ENCODE measurements around the gene TAPBP.
A peak's percentile ranks its signal among the peaks of the same experiment; 100 is the strongest.
"Not testable (repeated sequence)": the region's sequence is repeated elsewhere in the genome, so short reads cannot be mapped to it uniquely, and the experiment has no call there.

Gene TAPBP

DNA sequence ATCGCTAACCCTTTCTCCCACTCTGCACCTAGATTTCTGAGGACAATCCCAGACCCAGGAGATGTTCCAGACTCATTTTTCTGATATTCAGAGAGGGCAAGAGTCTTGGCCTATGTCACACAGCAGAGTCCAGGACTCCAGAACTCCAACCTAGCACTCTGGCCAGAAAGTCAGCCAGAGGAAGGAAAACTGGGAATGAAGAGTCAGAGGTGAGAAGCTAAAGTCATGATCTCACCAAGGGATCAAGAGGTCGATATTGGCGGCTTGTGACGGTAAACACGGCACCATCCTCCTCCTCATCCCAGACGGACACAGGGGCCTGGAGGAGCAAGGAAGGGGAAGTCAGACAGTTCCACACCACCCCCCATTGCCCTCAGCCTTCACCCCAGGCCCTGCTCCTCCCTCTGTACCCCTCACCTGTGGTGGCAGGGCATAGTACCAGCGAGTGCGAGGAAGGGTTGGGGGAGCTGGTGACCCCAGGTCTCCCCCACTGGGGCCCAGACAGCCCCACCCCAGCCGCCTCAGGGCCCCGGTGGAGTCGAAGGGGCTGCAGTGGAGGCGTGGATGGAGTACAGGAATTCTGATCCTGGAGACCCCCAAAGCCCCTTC is 17.0 kb downstream of the TAPBP start:
- no peak for DNase-seq

DNA sequence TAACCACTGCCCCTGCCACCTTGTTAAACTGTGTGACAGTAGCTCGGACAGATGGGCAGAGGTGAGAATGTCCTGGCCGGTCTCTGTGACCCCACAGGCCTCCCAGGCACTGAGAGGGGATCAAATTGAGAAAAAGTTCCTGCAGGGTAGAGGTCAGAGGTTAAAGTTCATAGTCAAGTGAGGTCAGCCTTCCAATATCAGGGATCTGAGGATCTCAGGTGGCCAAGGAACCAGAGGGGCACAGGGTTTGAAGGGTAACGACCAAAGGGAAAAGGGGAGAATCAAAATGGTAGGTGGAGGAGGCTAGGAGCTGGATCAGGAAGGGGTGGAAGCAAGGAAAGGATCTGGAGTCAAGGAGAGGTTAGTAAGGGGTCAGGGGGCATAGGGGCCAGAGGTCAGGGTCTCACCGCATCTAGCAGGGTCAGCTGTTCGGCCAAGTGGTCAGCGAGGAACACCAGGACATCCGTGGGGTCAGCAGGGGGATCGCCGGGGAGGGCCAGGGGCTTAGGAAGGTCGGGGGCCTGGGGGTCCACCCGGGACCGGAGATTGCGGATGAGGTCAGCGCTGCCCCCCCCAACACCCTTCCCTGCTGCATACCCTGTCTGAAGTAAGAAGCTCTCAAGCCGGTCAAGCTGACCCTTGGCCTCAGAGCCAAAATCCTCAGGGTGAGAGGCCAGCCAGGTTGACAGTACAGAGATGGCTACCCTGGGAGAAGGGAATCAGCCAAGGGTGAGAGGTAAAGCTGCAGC is 18.1 kb downstream of the TAPBP start:
- DNase-seq = no peak

DNA sequence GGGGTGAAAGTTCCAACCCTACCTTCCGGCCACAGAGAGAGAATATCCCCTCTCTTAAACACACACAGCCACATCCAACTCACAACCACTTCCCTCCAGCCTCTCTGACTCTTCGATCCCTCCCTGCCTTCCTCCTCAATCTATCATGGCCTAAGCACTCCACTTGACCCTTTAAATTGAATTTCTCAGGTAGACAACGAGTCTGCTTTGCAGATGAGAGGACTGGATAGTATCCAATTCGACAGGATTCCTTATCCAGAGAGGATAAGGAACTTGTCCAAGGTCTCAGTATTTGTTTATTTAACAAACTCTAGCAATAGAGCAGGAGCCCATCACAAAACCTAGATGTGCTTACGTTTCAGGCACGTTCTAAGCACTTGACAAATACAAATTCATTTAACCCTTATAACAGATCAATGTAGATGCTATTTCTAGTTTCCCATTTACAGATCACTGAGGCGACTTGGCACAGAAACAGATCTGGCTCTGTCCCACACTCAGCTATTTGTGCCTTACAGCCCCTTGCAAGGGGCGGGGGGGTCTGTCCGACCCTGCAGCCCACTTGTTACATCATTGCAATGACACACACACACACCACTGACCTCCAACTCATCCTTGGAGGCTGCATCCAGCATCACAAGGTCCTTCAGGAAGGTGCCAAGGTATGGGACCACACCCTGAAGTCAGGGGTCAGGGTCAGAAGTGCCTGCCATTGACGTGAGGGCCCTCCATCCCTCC is 19.6 kb downstream of the TAPBP start:
- no peak for DNase-seq

DNA sequence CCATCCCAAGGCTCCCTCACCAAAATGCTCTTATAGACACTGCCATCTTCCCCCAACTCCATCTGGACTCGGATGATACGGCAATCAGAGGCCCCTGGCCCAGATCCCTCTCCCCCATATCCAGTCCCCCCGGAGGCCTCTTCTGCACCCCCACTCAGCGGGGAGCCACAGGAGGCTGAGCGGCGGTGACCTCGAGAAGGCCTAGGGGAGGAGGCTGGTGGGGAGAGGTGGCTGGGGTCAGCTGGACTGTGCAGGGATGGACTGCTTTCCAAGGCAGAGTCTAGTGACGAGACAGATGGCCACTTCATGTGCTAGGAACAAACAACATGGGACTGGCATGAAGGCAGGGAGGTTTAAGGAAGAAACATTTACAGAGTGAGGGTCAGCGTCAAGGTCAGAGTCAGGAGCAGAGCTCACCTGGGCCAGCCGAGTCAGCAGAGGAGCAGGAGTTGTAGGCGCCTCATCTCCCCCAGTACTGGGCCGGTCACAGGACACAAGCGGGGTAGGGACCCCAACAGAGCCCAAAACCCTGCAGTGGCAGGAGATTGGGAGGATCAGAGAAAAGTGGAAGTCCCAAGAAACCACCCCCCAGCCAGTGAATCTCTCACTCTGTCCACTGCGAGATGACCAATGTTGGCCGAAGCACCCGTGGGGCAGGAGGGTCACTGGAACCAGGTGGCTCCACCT is 20.7 kb downstream of the TAPBP start:
- no peak for DNase-seq

DNA sequence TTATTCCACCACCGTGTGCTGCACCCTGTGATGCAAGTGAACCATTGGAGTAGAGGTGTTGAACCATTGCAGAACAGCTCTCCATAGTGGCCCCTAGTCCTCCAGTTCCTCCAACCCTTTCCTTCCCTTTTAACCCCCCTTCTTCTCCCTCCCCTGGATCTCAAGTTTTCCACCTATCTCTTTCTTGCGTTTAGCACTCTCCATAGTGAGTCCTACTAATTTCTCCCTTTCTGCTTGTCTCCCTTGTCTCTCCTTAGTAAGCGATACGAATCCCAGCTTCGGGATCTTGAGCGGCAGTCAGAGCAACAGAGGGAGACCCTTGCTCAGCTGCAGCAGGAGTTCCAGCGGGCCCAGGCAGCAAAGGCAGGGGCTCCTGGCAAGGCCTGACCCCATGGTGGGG is 23.4 kb downstream of the TAPBP start:
- no peak for DNase-seq

DNA sequence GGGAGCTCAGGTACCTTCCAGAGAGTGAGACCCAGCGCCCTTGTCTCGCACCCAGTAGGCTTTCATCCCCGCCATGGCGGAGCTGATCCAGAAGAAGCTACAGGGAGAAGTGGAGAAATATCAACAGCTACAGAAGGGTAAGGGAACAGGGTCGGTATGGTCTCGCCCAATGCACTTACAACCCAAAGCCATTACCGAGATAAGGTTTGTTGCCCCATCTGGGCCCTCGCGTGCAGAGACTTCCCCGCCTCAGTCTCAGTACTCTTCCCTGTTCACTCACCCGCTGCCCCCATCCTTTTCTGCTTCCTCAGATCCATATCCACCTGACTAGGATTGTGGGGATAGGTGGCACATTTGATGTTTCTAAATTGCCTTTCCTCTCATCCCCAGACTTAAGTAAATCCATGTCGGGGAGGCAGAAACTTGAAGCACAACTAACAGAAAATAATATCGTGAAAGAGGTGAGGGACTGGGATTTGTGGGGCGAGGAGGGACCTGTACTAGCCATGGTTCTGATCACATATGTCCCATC is 24.0 kb downstream of the TAPBP start:
- DNase-seq = no peak

DNA sequence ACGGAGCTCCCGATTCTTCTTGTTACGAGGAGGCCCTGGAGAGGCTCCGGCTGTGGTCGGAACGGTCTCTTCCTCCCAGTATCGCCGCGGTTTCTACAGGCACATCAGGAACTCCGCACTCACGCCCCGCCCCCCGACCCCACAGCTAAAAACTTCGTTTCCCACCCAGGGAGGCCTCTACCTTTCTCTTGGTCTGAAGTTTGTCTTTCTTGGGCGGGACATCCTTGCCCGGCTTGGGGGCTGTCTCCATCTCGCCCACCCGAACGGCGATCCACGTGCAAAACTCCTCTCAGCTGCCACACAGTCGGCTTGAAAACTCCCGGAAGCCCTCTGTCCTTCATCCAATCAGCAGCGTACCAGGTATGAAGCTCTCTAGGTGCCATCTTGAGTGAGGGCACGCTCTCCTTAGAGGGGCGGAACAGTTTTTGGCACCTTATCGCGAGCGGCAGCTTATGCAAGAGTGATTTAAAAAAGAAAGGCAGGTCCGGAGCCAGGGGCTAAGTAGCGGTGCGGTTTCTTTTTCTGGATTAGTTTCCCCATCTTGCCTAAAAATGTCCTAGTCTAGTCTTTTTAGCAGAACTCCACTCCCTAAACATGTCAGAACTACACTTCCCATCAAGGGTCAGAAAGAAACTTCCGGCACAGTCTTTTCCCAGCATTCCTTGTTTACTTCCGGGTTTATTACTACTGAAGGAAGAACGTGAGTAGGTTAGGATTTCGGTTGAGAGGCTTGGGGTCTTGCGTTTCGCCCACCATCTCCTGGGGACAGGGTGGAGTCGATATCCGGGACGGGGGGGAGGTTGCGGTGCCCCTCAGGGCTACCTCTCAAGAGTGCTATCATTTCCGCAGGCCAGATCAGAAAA is 24.7 kb downstream of the TAPBP start, which contains the start of the genes PFDN6 and WDR46:
Gene PFDN6, plus strand, starts transcription at position 681 of the 863 bp plus-strand sequence. CDS start 256 bp downstream, outside the sequence.
Gene WDR46, minus strand, starts transcription at position 319 of the 863 bp plus-strand sequence. Its CDS starts 69 bp downstream, at position 250.
- DNase-seq = peak in 13 of 14 donors; percentile 60 to 98 (median 90)

DNA sequence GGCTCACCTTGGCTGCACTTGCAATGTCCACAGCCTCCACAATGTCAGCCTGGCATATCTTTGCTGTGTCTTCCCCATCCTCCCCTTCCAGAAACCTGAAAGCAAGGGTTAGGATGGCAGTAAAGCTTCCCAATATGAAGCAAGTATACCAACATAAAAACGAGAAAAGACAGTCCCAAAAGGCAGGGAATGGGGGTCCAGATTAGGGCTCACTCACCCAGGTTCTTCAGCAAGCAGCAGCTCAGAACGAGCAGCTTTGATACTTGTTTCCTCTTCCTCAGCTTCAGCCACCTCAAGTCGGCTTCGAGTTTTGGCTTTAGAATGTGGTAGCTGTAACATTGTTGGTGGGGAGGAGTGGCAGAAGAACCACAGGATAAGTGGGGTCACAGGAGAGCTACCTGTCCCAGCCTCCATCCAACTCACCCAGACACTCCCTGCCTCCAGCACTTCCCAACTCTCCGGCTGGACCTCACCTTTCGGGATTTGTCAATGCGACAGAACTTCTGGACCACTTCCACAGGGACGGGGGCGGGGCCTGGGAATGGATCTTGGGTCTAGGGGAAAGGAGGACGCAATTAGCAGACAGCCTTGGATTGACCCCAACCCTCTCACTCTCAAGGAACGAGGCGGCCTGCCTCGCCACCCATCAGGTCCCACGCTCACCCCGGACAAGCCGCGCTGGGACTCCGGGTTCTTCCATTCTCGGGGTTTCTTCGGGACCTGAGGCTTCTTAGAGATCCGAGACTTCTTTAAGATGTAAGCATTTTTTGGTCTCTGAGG is 25.5 kb downstream of the TAPBP start:
- DNase-seq = no peak

DNA sequence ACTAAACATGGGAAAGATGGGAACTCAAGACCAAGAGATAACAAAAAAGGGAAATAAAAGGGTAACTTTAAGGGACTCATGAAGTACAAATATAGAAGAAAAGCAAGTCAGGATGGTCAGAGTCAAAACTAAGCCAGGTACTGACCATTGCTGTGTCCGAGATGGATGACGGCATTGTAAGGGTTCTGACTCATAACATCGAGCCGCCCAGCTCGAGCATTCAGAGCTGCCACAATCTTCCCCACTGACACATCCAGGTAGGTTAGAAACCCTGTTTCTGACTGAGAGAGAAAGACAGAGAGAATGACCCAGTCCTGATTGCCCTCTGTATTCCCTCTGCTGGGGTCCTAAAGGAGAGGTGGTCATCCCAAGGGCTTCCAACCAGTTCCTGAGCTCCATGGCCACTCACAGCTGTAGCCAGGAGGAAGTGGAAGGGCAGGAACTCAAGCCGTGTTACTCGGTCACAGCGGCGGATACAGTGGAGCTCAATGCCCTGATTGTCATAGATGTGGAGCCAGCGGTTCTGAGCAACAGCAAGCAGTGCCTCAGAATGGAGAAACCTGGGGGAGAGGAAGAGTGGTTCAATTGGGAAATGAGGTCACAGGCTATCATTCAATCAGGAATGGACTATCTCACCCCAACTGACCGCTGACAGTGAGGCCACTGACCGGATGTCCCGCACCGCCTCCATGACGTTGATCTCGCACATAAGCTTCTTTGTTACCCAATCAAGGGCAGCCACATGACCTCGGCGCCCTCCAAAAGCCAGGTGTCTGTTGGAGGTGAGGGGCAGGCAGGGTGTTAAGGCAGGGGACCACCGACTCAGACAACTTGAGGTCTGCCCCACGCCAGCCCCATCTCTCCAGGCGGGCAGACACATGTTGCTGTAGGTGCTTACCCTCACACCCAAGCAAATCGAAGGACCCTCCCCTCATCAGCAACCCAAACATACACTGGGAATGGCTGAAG is 26.6 kb downstream of the TAPBP start:
- DNase-seq = no peak

DNA sequence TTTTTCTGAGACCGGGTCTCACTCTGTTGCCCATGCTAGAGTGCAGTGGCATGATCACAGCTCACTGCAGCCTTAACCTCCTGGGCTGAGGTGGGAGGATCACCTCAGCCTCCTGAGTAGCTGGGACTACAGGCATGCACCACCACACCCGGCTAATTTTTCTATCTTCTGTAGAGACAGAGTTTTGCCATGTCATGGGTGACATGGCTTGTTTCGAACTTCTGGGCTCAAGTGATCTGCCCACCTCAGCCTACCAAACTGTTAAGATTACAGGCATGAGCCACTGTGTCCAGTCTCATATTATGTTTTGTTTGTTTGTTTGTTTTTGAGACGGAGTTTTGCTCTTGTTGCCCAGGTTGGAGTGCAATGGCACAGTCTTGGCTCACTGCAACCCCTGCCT is 28.7 kb downstream of the TAPBP start:
- DNase-seq = not testable (repeated sequence)

DNA sequence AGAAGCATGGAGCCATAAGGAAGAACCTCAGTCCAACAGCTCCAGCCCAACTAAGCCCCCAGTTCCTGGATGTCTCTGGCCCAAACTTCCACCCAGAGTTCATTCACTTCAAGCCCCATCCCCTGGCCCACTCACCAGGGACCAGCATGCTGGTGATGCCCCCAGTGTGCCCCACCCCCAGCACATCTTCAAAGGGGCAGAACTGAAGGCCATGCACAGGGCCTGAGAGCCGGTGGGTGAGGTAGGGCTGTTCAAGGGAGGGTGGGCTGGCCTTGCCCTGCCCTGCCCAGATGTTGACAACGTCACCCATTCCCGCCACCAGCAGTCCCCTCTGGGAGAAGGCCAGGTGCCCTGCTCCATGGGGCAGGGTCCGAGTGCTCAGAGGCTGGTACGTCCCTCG is 33.3 kb downstream of the TAPBP start:
- no peak for DNase-seq

DNA sequence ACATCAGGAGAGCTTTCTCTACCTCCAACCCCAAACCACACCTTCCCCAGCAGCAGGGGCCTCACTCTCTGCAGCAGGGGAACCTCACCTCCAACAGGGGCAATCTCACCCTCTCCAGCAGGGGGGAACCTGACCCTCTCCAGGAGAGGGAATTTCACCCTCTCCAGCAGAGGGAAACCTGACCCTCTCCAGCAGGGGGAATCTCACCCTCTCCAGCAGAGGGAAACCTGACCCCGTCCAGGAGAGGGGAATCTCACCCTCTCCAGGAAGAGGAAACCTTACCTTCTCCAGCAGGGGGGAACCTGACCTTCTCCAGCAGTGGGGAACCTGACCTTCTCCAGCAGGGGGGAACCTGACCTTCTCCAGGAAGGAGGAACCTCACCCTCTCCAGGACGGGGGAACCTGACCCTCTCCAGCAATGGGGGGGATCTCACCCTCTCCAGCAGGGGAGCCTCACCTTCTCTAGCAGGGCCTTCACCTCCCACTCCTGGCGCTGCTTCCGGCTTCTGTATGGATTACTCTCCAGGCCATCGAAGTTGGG is 33.8 kb downstream of the TAPBP start:
- DNase-seq = no peak

DNA sequence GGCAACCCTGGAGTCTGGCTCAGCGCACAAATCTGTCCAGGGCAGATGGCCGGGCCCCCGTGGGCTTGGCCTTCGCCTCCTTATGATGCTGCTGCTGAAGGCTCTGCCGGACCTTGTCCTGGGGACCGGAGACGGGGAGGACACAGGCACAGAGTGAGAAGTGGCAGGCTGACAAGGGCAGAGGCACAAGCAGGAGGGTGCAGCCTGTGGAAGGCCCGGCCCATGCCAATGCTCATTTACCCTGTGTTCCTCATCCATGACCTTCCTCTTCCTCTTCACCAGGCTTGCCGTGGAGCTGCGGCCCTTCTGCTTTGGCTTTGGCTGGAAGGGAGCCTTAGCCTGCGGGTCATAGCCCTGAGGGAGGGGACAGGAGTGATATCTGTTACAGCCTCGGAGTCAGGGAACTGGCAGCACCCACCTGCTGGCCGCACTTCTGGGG is 34.6 kb downstream of the TAPBP start:
- peak in 2 of 14 donors; percentile 21 to 81 for DNase-seq

DNA sequence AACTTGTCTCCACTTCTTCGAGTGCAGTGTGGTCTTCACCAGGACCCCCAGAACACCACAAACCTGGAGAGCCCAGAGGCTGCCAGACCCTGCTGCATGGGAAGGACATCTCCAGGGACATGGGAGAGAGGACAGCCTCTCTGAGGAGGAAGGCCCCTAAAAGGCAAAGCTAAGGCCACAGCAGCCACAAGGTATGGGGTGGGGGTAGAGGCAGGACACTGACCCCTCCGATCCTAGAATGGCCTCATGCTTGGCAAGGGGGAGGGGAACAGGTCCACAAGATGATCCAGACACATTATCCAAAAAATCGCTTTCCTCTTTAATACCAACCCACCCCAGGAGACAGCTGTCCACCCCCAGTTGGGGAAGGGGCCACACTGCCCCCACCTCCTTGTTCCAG is 35.1 kb downstream of the TAPBP start:
- no peak for DNase-seq

DNA sequence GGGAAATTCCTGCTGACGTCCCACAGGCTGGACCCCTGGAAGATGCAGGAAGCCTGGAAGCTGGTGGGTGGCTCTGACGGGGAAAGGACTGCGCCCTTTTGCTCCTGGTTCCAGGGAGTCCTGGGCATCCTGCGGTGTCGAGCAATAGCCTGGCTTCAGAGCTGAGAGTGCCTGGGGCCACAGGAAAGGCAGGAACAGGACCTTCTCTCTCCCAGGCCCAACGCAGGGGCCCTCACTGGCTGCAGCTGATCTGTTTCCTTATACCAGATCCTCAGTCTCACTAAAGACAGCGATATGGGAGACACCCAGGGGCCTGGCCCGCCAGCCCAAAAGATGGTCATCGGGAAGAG is 35.5 kb downstream of the TAPBP start:
- no peak for DNase-seq

DNA sequence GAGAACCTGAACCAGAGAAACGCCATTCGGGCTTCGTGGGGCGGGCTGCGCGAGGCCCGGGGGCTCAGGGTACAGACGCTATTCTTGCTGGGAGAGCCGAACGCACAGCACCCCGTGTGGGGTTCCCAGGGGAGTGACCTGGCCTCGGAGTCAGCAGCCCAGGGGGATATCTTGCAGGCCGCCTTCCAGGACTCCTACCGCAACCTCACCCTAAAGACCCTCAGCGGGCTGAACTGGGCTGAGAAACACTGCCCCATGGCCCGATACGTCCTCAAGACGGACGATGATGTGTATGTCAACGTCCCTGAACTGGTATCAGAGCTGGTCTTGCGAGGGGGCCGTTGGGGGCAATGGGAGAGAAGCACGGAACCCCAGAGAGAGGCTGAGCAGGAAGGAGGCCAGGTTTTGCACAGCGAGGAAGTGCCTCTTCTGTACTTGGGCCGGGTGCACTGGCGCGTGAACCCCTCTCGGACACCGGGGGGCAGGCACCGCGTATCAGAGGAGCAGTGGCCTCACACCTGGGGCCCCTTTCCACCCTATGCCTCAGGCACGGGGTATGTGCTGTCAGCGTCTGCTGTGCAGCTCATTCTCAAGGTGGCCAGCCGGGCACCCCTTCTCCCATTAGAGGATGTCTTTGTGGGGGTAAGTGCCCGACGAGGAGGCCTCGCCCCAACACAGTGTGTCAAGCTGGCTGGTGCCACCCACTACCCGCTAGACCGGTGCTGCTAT is 36.1 kb downstream of the TAPBP start:
- DNase-seq = peak in 1 of 14 donors; percentile 32

DNA sequence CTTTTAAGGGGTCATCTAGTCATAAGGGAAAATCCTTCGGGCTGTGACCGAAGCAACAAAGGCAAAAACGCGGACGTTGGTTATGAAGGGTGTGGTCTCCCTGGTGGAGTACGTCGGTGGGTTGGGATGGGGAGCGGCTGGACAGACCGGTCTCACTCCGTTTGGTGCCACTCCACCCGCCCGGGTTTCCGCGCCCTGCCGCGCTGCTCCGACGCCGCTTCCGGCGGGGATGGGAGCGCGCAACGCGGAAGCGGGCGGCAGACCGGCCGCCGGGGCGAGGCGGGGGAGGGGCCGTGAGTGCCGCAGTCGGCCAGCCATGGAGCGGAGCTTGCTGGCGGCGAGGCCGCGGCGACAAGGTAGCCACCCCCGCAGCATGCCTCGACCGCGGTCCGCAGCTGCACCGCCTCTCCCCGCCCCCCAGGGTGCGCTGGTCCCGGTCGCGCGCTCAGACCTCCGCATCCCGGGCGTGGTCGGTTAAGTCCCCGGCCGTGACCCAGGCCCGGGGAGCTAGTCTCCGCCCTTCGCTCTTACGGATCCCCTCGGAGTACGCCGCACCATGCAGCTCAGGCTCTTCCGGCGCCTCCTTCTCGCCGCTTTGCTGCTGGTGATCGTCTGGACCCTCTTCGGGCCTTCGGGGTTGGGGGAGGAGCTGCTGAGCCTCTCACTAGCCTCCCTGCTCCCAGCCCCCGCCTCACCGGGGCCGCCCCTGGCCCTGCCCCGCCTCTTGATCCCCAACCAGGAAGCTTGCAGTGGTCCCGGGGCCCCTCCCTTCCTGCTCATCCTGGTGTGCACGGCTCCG is 36.8 kb downstream of the TAPBP start, which contains the start of gene B3GALT4:
Gene B3GALT4, plus strand, starts transcription at position 260 of the 799 bp plus-strand sequence. Its CDS starts 297 bp downstream, at position 557.
- DNase-seq = peak in 12 of 14 donors; percentile 12 to 78 (median 58)

DNA sequence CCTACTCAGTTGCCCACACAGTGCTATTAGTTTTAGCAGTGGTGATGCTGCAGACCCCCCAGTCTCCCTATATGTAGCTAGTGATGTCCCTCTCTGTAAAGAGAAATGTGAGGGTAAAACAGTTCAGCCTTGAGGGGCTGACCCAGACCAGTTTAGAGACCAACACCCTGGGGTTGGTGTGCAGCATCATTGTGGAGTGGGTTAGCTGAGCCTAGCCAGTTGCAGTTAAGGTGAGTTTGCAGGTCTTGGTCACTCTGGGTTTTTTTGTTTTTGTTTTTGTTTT is 37.4 kb downstream of the TAPBP start:
- DNase-seq = no peak
